Stimulated activated naive CD8-positive, alpha-beta T cell treated with anti-CD3 and anti-CD28 coated beads, Interleukin-15, Interleukin-2, amounts not matched to agents 100 ng/mL and 50 ng/mL, for 24 hours (primary cell): Measurements from ENCODE around the gene IMMP2L.
"Not testable (repeated sequence)": the region's sequence is repeated elsewhere in the genome, so short reads cannot be mapped to it uniquely, and the experiment has no call there.

Experiments used
- H3K27ac Mint-ChIP-seq: one replicate; pipeline ENCODE4 v1.8.0; 2021; ENCODE audit warnings: mild to moderate bottlenecking, mixed read lengths
- H3K27me3 Mint-ChIP-seq: one replicate; pipeline ENCODE4 v1.8.0; 2021; ENCODE audit warnings: mixed read lengths
- H3K36me3 Mint-ChIP-seq: one replicate; pipeline ENCODE4 v1.8.0; 2021; ENCODE audit warnings: low read depth, mixed read lengths
- H3K4me1 Mint-ChIP-seq: one replicate; pipeline ENCODE4 v1.8.0; 2021; ENCODE audit warnings: low read depth, mixed read lengths
- H3K4me3 Mint-ChIP-seq: one replicate; pipeline ENCODE4 v1.8.0; 2021; ENCODE audit warnings: mild to moderate bottlenecking, mixed read lengths
- H3K9me3 Mint-ChIP-seq: one replicate; pipeline ENCODE4 v1.8.0; 2021; ENCODE audit warnings: mixed read lengths

The IMMP2L gene

GRCh38 chr7:111561904-111562732 lies at the start of gene IMMP2L:
IMMP2L (minus strand) TSS chr7:111562492.
- H3K4me1 Mint-ChIP-seq = peaks cover 37% of the 10 kb centered on the region
- H3K4me3 Mint-ChIP-seq = peak within 1 kb of the TSS; percentile 95
- H3K36me3 Mint-ChIP-seq = peaks cover 31% of the 10 kb centered on the region
- H3K27ac Mint-ChIP-seq = peak within 1 kb of the TSS; percentile 96
- H3K9me3 Mint-ChIP-seq = no peaks in the 10 kb centered on the region
- H3K27me3 Mint-ChIP-seq = peaks cover 13% of the 10 kb centered on the region

DNA sequence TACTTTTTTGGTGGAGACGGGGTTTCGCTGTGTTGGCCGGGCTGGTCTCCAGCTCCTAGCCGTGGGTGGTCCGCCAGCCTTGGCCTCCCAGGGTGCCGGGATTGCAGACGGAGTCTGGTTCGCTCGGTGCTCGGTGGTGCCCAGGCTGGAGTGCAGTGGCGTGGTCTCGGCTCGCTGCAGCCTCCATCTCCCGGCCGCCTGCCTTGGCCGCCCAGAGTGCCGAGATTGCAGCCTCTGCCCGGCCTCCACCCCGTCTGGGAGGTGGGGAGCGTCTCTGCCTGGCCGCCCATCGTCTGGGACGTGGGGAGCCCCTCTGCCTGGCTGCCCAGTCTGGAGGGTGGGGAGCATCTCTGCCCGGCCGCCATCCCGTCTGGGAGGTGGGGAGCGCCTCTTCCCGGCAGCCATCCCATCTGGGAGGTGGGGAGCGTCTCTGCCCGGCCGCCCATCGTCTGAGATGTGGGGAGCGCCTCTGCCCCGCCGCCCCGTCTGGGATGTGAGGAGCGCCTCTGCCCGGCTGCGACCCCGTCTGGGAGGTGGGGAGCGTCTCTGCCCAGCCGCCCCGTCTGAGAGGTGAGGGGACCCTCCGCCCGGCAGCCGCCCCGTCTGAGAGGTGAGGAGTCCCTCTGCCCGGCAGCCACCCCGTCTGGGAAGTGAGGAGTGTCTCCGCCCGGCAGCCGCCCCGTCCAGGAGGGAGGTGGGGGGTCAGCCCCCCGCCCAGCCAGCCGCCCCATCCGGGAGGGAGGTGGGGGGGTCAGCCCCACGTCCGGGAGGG lies 47.4 kb upstream of the IMMP2L start:
- not testable (repeated sequence) for H3K27me3 Mint-ChIP-seq, H3K4me3 Mint-ChIP-seq, H3K27ac Mint-ChIP-seq, H3K36me3 Mint-ChIP-seq, H3K9me3 Mint-ChIP-seq, H3K4me1 Mint-ChIP-seq

DNA sequence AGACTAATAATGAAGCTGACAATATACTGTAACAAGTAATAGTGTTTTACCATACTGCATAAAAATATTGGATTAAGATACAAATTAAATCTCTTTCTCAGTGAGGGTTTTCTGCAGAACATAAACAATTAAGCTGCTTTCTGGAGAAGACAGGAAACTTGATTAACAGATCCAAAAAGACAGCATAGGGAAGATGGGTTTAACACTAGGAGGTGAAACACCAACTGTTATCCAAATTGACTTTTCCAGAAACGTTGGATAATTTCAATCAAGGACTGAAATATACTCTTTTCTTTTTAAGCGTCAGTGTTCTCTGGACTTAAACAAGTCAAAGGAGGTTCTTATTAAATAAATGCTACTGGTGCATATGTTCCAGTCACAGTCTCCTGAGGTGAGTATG lies 45.3 kb upstream of the IMMP2L start:
- Mint-ChIP-seq H3K36me3 (no peaks in the 10 kb centered on the region), H3K4me1 (no peaks in the 10 kb centered on the region), H3K27me3 (peaks cover 9% of the 10 kb centered on the region), H3K4me3 (no peak overlapping the region), H3K27ac (no peak overlapping the region), H3K9me3 (no peaks in the 10 kb centered on the region)

DNA sequence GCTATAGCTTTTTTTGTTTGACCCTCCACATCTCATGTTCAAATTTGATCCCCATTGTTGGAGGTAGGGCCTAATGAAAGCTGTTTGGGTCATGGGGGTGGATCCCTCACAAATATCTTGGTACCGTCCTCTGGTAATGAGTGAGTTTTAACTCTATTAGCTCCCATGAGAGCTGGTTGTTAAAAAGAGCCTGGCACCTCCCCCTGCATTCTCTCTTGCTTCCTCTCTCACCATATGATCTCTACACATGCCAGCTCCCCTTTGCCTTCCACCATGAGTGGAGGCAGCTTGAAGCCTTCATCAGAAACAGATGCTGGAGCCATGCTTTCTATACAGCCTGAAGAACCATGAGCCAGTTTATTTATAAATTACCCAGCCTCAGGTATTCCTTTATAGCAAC lies 43.0 kb upstream of the IMMP2L start:
- Mint-ChIP-seq H3K4me3 (no peak overlapping the region), H3K36me3 (no peaks in the 10 kb centered on the region), H3K27me3 (peaks cover 9% of the 10 kb centered on the region), H3K27ac (no peak overlapping the region), H3K9me3 (no peaks in the 10 kb centered on the region), H3K4me1 (no peaks in the 10 kb centered on the region)

DNA sequence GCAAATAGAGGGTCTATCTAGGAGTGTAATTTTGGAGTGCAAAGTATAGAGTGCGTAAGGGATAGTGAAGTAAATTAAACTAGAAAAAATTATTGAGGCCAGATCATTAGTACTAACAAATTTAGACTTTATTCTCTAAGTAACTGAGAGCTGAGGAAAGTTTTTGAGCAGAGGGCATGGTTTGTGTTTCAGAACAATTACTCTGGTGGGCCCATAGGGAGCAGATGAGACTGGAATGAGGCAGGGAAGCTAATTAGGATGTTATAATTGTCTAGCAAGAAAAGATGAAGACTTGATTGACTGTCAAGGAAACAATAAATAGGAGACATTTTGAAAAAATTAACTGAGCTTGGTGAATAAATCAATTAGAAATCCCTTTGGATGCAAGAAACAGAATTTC lies 37.8 kb upstream of the IMMP2L start:
- Mint-ChIP-seq H3K36me3 (no peaks in the 10 kb centered on the region), H3K27me3 (peaks cover 6% of the 10 kb centered on the region), H3K9me3 (peaks cover 5% of the 10 kb centered on the region), H3K27ac (no peak overlapping the region), H3K4me1 (no peaks in the 10 kb centered on the region), H3K4me3 (no peak overlapping the region)

GRCh38 chr7:111595780-111596179 lies 33.5 kb upstream of the IMMP2L start:
- Mint-ChIP-seq H3K4me3 (no peak overlapping the region), H3K4me1 (no peaks in the 10 kb centered on the region), H3K27ac (no peak overlapping the region), H3K9me3 (peaks cover 5% of the 10 kb centered on the region), H3K27me3 (peaks cover 7% of the 10 kb centered on the region), H3K36me3 (peaks cover 4% of the 10 kb centered on the region)

DNA sequence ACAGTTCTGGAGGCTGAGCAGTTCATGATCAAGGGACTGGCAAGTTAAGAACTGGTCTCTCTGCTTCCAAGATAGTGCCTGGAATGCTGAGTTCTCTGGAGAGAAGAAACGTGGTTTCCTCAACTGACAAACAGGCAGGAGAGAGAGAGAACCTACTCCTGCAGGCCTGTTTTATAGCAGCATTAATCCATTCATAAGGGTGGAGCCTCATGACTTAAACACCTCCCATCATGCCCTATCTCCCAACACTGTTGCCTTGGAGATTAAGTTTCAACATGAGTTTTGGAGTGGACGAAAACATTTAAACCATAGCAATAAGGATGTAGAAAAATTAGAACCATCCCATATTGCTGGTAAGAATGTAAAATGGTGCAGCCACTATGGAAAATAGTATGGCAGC lies 32.3 kb upstream of the IMMP2L start:
- peaks cover 4% of the 10 kb centered on the region for H3K36me3 Mint-ChIP-seq
- peaks cover 11% of the 10 kb centered on the region for H3K27me3 Mint-ChIP-seq
- peaks cover 5% of the 10 kb centered on the region for H3K9me3 Mint-ChIP-seq
- H3K4me3 Mint-ChIP-seq = no peak overlapping the region
- no peak overlapping the region for H3K27ac Mint-ChIP-seq
- H3K4me1 Mint-ChIP-seq = no peaks in the 10 kb centered on the region

GRCh38 chr7:111593343-111593742 lies 31.1 kb upstream of the IMMP2L start:
- Mint-ChIP-seq H3K4me1 (peaks cover under 1% of the 10 kb centered on the region), H3K27me3 (peaks cover 9% of the 10 kb centered on the region), H3K36me3 (peaks cover 4% of the 10 kb centered on the region), H3K4me3 (no peak overlapping the region), H3K9me3 (peaks cover 5% of the 10 kb centered on the region), H3K27ac (no peak overlapping the region)

DNA sequence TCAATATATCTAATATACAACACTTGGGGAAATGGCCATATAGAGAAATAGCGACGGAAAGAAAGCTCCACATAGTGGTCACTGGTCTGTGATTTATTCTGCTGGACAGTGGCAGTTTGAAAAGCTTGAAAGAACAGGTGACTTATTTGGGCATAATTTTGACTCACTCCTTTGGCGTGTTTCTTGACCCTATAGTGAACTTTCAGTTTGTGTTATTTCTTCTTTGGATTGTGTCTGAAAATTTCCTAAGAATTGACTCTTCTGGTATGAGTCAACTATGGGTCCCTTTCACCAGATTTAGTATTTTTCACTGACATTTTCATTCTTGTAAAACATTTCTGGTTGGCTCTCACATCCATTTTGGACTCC lies 25.8 kb upstream of the IMMP2L start:
- Mint-ChIP-seq H3K9me3 (no peaks in the 10 kb centered on the region), H3K4me3 (no peak overlapping the region), H3K36me3 (peaks cover 4% of the 10 kb centered on the region), H3K4me1 (peaks cover 5% of the 10 kb centered on the region), H3K27ac (no peak overlapping the region), H3K27me3 (peaks cover 18% of the 10 kb centered on the region)

GRCh38 chr7:111587410-111588064 lies 25.2 kb upstream of the IMMP2L start:
- Mint-ChIP-seq H3K27ac (no peak overlapping the region), H3K27me3 (peaks cover 18% of the 10 kb centered on the region), H3K4me3 (no peak overlapping the region), H3K36me3 (peaks cover 5% of the 10 kb centered on the region), H3K4me1 (peaks cover 5% of the 10 kb centered on the region), H3K9me3 (peaks cover 1% of the 10 kb centered on the region)

GRCh38 chr7:111586711-111587409 lies 24.6 kb upstream of the IMMP2L start:
- Mint-ChIP-seq H3K9me3 (peaks cover 4% of the 10 kb centered on the region), H3K4me1 (peaks cover 5% of the 10 kb centered on the region), H3K27me3 (peaks cover 18% of the 10 kb centered on the region), H3K27ac (no peak overlapping the region), H3K36me3 (peaks cover 4% of the 10 kb centered on the region), H3K4me3 (no peak overlapping the region)

- H3K27ac Mint-ChIP-seq, H3K4me3 Mint-ChIP-seq: not testable (repeated sequence)
These were observed 19.6 kb upstream of the IMMP2L start for GRCh38 chr7:111581784-111582488.

GRCh38 chr7:111581207-111581606 lies 18.9 kb upstream of the IMMP2L start:
- peaks cover 12% of the 10 kb centered on the region for H3K9me3 Mint-ChIP-seq
- not testable (repeated sequence) for H3K27ac Mint-ChIP-seq, H3K36me3 Mint-ChIP-seq, H3K4me3 Mint-ChIP-seq, H3K27me3 Mint-ChIP-seq, H3K4me1 Mint-ChIP-seq

More at GRCh38 chr7:111581784-111582488, 19.6 kb upstream of the IMMP2L start:
- peaks cover 12% of the 10 kb centered on the region for H3K9me3 Mint-ChIP-seq
- not testable (repeated sequence) for H3K4me1 Mint-ChIP-seq, H3K27me3 Mint-ChIP-seq, H3K36me3 Mint-ChIP-seq

GRCh38 chr7:111578754-111579153 lies 16.5 kb upstream of the IMMP2L start:
- Mint-ChIP-seq H3K36me3 (peaks cover 4% of the 10 kb centered on the region), H3K4me1 (no peaks in the 10 kb centered on the region), H3K9me3 (peaks cover 12% of the 10 kb centered on the region), H3K27me3 (peaks cover 4% of the 10 kb centered on the region), H3K27ac (no peak overlapping the region), H3K4me3 (no peak overlapping the region)
